ENCODE data around the gene ARPP19. TPM values are rescaled to one million over a fixed set of nuclear protein-coding genes. Genes with fewer than 3 reads are reported as not detected.
"Not testable (repeated sequence)": the region's sequence is repeated elsewhere in the genome, so short reads cannot be mapped to it uniquely, and the experiment has no call there.

Gene ARPP19
- total RNA-seq, 4 donors from 2014 or later: 37.7 to 106 (median 63.7) TPM

- Histone ChIP-seq H3K27me3 (no peaks in the 10 kb centered on the region), H3K9me3 (no peaks in the 10 kb centered on the region), H3K27ac (no peak overlapping the region), H3K4me1 (peaks cover 0 to 17% (median 0%) of the 10 kb centered on the region in 4 donors), H3K4me3 (no peak overlapping the region), H3K36me3 (peaks cover 0 to 12% (median 0%) of the 10 kb centered on the region in 3 donors)
- DNase-seq: no peak
- TF ChIP-seq, protein P1, sequence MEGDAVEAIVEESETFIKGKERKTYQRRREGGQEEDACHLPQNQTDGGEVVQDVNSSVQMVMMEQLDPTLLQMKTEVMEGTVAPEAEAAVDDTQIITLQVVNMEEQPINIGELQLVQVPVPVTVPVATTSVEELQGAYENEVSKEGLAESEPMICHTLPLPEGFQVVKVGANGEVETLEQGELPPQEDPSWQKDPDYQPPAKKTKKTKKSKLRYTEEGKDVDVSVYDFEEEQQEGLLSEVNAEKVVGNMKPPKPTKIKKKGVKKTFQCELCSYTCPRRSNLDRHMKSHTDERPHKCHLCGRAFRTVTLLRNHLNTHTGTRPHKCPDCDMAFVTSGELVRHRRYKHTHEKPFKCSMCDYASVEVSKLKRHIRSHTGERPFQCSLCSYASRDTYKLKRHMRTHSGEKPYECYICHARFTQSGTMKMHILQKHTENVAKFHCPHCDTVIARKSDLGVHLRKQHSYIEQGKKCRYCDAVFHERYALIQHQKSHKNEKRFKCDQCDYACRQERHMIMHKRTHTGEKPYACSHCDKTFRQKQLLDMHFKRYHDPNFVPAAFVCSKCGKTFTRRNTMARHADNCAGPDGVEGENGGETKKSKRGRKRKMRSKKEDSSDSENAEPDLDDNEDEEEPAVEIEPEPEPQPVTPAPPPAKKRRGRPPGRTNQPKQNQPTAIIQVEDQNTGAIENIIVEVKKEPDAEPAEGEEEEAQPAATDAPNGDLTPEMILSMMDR (IDR thresholded peaks at IDR 0.05): no peak
- TF ChIP-seq POLR2A (IDR thresholded peaks at IDR 0.05): no peak
Observed at GRCh38 chr15:52557274-52557641, 11.6 kb downstream of the ARPP19 start.

GRCh38 chr15:52556524-52557273, 12.1 kb downstream of the ARPP19 start:
- Histone ChIP-seq H3K9me3 (no peaks in the 10 kb centered on the region), H3K27ac (no peak overlapping the region), H3K4me3 (no peak overlapping the region), H3K36me3 (peaks cover 0 to 18% (median 0%) of the 10 kb centered on the region in 3 donors), H3K4me1 (peaks cover 0 to 16% (median 0%) of the 10 kb centered on the region in 4 donors), H3K27me3 (no peaks in the 10 kb centered on the region)
- no peak for TF ChIP-seq POLR2A (IDR thresholded peaks at IDR 0.05)
- TF ChIP-seq, protein P1 (IDR thresholded peaks at IDR 0.05): no peak
- DNase-seq: no peak

- H3K36me3 ChIP-seq: peaks cover 0 to 59% (median 0%) of the 10 kb centered on the region in 3 donors
- H3K9me3 ChIP-seq: no peaks in the 10 kb centered on the region
- no peak overlapping the region for H3K27ac ChIP-seq
- no peak overlapping the region for H3K4me3 ChIP-seq
- no peaks in the 10 kb centered on the region for H3K27me3 ChIP-seq
- TF ChIP-seq, protein P1 (IDR thresholded peaks at IDR 0.05): no peak
- TF ChIP-seq POLR2A (IDR thresholded peaks at IDR 0.05): no peak
- H3K4me1 ChIP-seq: no peaks in the 10 kb centered on the region
- no peak for DNase-seq
Observed at GRCh38 chr15:52552303-52552702, 16.5 kb downstream of the ARPP19 start.

DNA sequence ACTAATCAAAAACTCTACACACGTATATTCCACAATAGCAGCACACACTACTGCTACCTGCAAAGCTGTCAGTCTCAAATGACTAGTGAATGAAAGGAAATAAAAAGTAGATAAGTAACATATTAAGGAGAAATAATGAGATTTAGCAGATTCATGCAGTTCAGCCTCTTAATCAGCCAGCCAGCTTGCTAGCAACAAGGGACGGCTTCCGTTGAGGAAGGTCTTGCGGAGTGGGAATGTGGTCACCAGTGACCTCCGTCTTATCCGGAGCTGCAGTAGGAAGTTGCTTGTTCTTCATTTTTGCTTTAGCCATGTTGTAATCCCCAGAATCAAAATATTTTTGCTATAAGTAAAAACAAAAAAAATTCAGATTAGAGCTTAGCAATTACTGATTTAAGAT, 17.1 kb downstream of the ARPP19 start:
- DNase-seq: no peak
- peaks cover 0 to 64% (median 0%) of the 10 kb centered on the region in 3 donors for H3K36me3 ChIP-seq
- H3K27ac ChIP-seq: no peak overlapping the region

GRCh38 chr15:52551186-52551585, 17.6 kb downstream of the ARPP19 start:
- H3K9me3 ChIP-seq, H3K4me3 ChIP-seq, H3K27ac ChIP-seq, DNase-seq, H3K27me3 ChIP-seq, H3K4me1 ChIP-seq: not testable (repeated sequence)
- peaks cover 0 to 64% (median 0%) of the 10 kb centered on the region in 3 donors for H3K36me3 ChIP-seq

More for the DNA sequence above, 17.1 kb downstream of the ARPP19 start:
- Histone ChIP-seq H3K27me3 (no peaks in the 10 kb centered on the region), H3K9me3 (no peaks in the 10 kb centered on the region), H3K4me3 (no peak overlapping the region), H3K4me1 (no peaks in the 10 kb centered on the region)
- TF ChIP-seq POLR2A (IDR thresholded peaks at IDR 0.05): no peak
- TF ChIP-seq, protein P1 (IDR thresholded peaks at IDR 0.05): no peak

DNA sequence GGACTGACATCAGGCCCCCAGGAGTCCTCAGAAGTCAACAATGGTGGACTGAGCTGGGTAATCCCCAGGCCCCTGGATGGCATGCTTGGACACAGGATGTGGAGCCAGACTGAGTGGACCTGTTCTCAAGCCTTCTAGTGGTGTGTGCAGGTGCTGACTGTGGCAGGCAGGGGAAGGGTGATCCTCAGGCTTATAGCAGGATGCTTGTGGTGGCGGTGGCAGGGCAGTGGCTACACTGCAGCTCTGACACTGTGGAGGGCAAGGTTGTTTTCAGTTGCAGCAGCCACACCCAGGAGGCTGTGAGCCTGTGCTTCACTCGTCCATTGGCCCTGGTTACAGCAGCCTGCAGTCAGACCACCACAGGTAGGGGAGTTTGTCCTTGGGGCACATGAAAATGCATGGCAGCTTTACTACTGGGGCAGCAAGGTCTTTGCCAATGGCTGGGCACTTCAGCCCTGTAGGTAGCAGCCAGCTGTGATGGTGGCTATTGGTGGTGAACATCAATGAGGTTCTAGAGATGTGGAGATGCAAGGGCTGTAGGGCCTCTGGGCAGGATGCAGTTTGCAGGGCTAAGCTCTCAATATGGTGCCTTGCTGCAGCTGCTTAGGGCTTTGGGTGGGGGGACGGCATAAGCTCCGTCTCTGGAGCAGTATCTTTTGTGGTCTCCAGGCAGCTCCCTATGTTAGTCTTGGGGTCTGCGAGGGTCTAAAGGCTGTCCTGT, 22.6 kb downstream of the ARPP19 start:
- peaks cover 0 to 52% (median 0%) of the 10 kb centered on the region in 3 donors for H3K36me3 ChIP-seq
- no peak overlapping the region for H3K4me3 ChIP-seq
- H3K27ac ChIP-seq: no peak overlapping the region
- H3K4me1 ChIP-seq: no peaks in the 10 kb centered on the region
- TF ChIP-seq, protein P1 (IDR thresholded peaks at IDR 0.05): no peak
- H3K9me3 ChIP-seq: no peaks in the 10 kb centered on the region
- DNase-seq: no peak
- no peaks in the 10 kb centered on the region for H3K27me3 ChIP-seq

All from Peyer's patch (tissue), 4 donors.